ENCODE measurements around the gene ACSF2.

Gene ACSF2

DNA sequence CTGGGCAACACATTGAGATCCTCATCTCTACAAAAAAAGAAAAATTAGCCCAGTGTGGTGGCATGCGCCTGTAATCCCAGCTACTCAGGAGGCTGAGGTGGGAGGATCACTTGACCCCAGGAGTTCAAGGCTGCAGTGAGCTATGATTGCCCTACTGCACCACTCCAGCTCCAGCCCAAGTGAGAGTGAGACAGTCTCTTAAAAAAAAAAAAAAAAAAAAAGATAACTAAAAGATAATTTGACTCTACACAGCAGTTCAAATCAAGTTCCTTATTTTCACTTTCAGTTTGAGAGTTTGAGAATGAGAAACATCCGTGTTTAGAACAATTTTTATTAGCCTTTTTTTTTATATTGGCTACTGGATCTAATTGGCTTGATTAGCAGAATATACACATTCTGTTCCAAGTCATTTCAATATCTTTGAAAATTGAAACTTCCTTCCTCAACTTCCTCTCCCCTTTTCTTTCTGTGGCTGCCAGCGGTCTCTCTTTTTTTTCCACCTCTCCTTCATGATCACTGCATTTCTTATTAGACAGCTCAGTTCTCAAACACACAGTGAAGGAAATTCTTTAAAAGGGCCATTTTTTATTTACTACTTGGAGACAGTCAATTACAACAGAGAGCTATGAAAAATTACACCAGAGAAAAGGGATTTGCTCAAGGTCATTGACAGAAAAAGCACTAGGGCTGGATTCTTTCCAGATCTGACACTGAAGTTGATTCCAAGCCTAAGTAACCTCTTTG is 4.5 kb upstream of the ACSF2 start:
- Histone ChIP-seq H3K9me3 (peaks cover 9% of the 10 kb centered on the region), H3K4me1 (ENCODE audit: control insufficient read depth in 1 of 2, insufficient read depth in 1 of 2, low read depth in 1 of 2, low read length in 1 of 2) (peaks cover 14 to 22% of the 10 kb centered on the region in 2 experiments), H3K27me3 (no peaks in the 10 kb centered on the region), H3K4me3 (ENCODE audit: low read depth in 1 of 2, low read length in 1 of 2) (peak overlapping the region in 1 of 2 experiments; percentile 8), H3K27ac (peak overlapping the region; percentile 53), H3K36me3 (no peaks in the 10 kb centered on the region)
- TF ChIP-seq, protein P1, sequence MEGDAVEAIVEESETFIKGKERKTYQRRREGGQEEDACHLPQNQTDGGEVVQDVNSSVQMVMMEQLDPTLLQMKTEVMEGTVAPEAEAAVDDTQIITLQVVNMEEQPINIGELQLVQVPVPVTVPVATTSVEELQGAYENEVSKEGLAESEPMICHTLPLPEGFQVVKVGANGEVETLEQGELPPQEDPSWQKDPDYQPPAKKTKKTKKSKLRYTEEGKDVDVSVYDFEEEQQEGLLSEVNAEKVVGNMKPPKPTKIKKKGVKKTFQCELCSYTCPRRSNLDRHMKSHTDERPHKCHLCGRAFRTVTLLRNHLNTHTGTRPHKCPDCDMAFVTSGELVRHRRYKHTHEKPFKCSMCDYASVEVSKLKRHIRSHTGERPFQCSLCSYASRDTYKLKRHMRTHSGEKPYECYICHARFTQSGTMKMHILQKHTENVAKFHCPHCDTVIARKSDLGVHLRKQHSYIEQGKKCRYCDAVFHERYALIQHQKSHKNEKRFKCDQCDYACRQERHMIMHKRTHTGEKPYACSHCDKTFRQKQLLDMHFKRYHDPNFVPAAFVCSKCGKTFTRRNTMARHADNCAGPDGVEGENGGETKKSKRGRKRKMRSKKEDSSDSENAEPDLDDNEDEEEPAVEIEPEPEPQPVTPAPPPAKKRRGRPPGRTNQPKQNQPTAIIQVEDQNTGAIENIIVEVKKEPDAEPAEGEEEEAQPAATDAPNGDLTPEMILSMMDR (IDR thresholded peaks at IDR 0.05), result no peak

DNA sequence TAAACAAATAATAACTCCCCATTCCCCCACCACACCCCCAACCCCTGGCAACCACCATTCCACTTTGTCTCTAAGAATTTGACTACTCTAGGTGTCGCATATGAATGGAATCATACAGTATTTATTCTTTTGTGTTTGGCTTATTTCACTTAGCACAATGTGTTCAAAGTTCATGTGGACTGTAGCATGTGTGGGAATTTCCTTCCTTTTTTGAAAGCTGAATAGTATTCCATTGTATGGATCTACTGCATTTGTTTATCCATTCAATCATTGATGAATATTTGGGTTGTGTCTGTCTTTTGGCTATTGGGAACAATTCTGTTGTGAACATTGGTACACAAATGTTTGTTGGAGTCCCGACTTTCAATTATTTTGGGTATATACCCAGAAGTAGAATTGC is 3.3 kb upstream of the ACSF2 start:
- Histone ChIP-seq H3K4me3 (ENCODE audit: low read depth in 1 of 2, low read length in 1 of 2) (no peak overlapping the region), H3K36me3 (no peaks in the 10 kb centered on the region), H3K27ac (no peak overlapping the region), H3K4me1 (ENCODE audit: control insufficient read depth in 1 of 2, insufficient read depth in 1 of 2, low read depth in 1 of 2, low read length in 1 of 2) (peaks cover 21 to 31% of the 10 kb centered on the region in 2 experiments), H3K27me3 (no peaks in the 10 kb centered on the region), H3K9me3 (peaks cover 9% of the 10 kb centered on the region)
- TF ChIP-seq, protein P1 (IDR thresholded peaks at IDR 0.05), result no peak

DNA sequence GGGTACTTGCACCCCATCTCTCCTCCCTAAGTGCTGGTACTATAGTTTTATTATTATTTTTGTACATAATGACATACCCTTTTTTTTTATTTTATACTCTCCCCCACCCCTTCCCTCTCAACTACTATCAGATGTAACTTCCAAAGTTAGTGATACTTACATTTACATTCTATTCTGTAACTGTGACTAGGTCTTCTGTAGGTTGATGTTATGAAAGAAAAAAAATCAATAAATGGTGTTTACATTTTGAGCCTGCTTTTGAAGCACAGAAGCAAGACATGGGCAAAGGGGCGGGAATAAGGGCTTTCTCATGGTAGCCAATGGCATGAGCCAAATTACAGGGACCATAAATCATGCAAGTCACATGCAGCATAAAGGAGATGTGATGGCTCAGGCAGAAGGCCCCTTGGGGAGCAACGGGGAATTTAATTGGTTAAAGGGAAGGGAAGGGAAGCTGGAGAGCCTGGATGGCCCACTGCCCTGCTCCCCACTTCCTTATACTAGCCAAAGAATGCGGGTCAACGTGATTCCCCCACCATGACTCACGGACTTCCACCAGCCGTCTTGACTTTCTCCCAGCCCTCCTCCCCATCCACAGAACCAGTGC is 2.4 kb upstream of the ACSF2 start:
- Histone ChIP-seq H3K27ac (no peak overlapping the region), H3K36me3 (no peaks in the 10 kb centered on the region), H3K9me3 (peaks cover 9% of the 10 kb centered on the region), H3K27me3 (no peaks in the 10 kb centered on the region), H3K4me1 (ENCODE audit: control insufficient read depth in 1 of 2, insufficient read depth in 1 of 2, low read depth in 1 of 2, low read length in 1 of 2) (peaks cover 21 to 31% of the 10 kb centered on the region in 2 experiments), H3K4me3 (ENCODE audit: low read depth in 1 of 2, low read length in 1 of 2) (no peak overlapping the region)
- TF ChIP-seq, protein P1 (IDR thresholded peaks at IDR 0.05), result no peak

DNA sequence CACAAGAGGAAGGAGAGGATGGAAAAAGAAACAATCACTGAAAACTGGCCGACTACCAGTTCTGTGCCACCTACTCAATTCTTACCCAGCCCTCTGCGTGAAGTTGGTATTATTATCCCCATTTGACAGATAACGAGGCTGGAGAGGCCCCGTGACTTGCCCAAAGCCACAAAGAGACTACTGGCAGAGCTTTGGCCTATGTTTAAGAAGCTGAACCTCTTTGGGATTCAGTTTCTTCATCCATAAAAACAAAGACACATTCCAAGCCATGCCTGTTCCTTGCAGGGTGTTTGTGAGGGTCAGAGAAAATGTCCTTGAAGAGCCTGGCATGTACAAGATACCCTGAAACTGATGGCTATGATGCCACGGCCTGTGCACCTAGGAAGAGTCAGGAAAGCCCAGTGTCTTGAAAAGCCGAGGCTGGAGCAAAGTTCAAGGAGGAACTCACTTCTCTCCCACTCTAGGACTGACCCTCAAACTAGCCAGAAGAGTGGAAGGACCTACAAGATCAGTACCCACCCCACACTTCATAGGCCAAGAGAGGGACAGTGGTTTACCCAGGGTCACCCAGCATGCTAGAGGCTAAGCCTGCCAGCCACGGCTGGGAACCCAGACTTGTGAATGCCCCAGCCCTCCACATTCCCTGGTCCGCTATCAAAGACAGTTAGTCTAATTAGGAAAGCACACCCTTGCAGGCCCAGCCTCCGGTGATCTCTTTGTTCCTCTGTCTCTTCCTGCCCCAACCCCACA is 1.6 kb upstream of the ACSF2 start:
- Histone ChIP-seq H3K27ac (no peak overlapping the region), H3K4me3 (ENCODE audit: low read depth in 1 of 2, low read length in 1 of 2) (no peak overlapping the region), H3K27me3 (no peaks in the 10 kb centered on the region), H3K9me3 (peaks cover 1% of the 10 kb centered on the region), H3K36me3 (no peaks in the 10 kb centered on the region), H3K4me1 (ENCODE audit: control insufficient read depth in 1 of 2, insufficient read depth in 1 of 2, low read depth in 1 of 2, low read length in 1 of 2) (peaks cover 21 to 31% of the 10 kb centered on the region in 2 experiments)
- TF ChIP-seq, protein P1 (IDR thresholded peaks at IDR 0.05), result no peak

DNA sequence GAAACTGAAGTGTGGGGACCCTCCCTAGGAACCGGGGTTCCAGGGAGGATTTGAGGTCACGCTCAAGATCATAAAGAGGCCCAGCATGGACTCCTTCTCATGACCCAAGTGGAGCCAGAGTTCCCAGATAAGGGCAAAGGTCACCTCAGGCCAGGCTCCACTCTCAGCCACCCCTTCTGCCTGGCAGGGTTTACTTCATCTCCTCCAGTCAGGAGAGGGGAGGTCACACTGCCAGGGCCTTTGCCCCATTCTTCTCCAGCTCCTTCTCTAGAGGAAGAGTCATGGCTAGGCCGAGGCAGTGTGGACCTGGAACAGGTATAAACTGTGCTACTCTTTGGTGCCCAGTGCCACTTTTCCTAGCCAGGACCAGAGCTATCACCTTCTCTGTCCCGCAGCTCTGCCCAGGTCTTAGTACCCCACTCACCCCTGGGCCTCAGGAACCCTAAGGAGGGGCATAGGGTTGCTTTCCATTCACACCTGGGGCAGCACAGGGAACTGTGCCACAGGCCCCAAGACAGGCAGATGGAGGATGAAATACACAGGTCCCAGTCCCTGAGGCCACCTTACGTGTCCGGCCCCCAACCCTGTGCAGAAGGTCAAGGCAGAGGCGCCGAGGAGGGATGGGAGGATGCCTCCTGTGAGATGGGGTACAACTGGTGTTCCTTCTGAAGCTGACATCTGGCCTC is 879 bp upstream of the ACSF2 start:
- Histone ChIP-seq H3K4me1 (ENCODE audit: control insufficient read depth in 1 of 2, insufficient read depth in 1 of 2, low read depth in 1 of 2, low read length in 1 of 2) (peaks cover 21 to 31% of the 10 kb centered on the region in 2 experiments), H3K36me3 (no peaks in the 10 kb centered on the region), H3K27me3 (no peaks in the 10 kb centered on the region), H3K4me3 (ENCODE audit: low read depth in 1 of 2, low read length in 1 of 2) (peak overlapping the region; percentile 58 to 83), H3K27ac (no peak overlapping the region), H3K9me3 (no peaks in the 10 kb centered on the region)
- TF ChIP-seq, protein P1 (IDR thresholded peaks at IDR 0.05), result no peak
